Activated naive CD4-positive, alpha-beta T cell treated with anti-CD3 and anti-CD28 coated beads for 36 hours (primary cell): Measurements from ENCODE around the gene DOHH. TPM values are rescaled to one million over a fixed set of nuclear protein-coding genes. Genes with fewer than 3 reads are reported as not detected.

ENCODE experiments used
- CTCF ChIA-PET: fragments of 350-600 bp; sonication (Branson Sonifier 250); formaldehyde crosslinking; loops from one replicate; lab custom pipeline; 2021; ENCODE audit warnings: antibody characterized with exemption; lab: Charles Lee
- DNase-seq: peaks from one replicate; pipeline ENCODE4 v3.0.0-alpha.2; 2020
- H3K27ac Mint-ChIP-seq: one replicate; pipeline ENCODE4 v1.8.0; 2021; ENCODE audit warnings: mild to moderate bottlenecking, mixed read lengths
- H3K27me3 Mint-ChIP-seq: one replicate; pipeline ENCODE4 v1.8.0; 2021; ENCODE audit warnings: low read depth, mixed read lengths
- H3K36me3 Mint-ChIP-seq: one replicate; pipeline ENCODE4 v1.8.0; 2021; ENCODE audit warnings: low read depth, mixed read lengths
- H3K4me1 Mint-ChIP-seq: one replicate; pipeline ENCODE4 v1.8.0; 2021; ENCODE audit warnings: low read depth, mixed read lengths
- H3K4me3 Mint-ChIP-seq: one replicate; pipeline ENCODE4 v1.8.0; 2021; ENCODE audit warnings: mild to moderate bottlenecking, moderate library complexity, mixed read lengths
- H3K9me3 Mint-ChIP-seq: one replicate; pipeline ENCODE4 v1.8.0; 2021; ENCODE audit warnings: mixed read lengths
- intact Hi-C: fragments of 100-400 bp; cut with micrococcal nuclease; formaldehyde crosslinking; loops from one replicate; pipeline ENCODE4 v1.15.1; 2023
- total RNA-seq, 2 experiments: library from RNA; stranded (reverse); gene quantifications; one replicate each; pipeline ENCODE4 v1.2.3, GENCODE V29; 2021

DOHH gene
- total RNA-seq, 2 experiments from 2014 or later, result 13.3 to 14.0 TPM

DNA sequence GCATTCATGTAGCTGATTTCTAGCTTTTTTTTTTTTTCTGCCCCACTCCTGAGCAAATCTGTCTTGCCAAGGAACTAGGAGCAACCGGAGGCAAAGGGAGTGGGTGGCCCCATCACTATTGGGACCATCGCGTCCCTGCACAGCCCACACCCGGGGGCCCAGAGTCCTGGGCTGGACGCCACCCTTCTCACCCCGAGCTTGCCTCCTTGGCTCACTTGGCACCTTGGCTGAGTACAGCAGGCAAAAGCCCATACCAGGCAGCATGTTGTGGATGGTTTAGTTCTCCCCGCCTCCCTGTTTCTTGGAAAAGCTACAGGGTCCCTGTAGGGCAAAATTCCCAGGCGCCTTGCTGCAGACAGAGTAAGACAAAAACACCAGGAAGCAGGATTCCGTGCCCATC, 33.8 kb downstream of the DOHH start:
- CTCF ChIA-PET, result interaction anchor here (0.6 to 0.7 kb wide), 3 partner anchors 36 to 220 kb away, joined by 3 read pairs; no protein-coding TSS in a partner anchor
- DNase-seq, result no peak
- H3K27me3 Mint-ChIP-seq, result no peaks in the 10 kb centered on the region
- no peaks in the 10 kb centered on the region for H3K4me1 Mint-ChIP-seq
- peaks cover 6% of the 10 kb centered on the region for H3K9me3 Mint-ChIP-seq
- intact Hi-C loops, result no loop called here
- no peak overlapping the region for H3K27ac Mint-ChIP-seq
- no peak overlapping the region for H3K4me3 Mint-ChIP-seq
- H3K36me3 Mint-ChIP-seq, result peaks cover 5% of the 10 kb centered on the region

- CTCF ChIA-PET, result no interaction called here
- H3K27ac Mint-ChIP-seq, result no peak overlapping the region
Observed at GRCh38 chr19:3465552-3465951, 34.9 kb downstream of the DOHH start.

GRCh38 chr19:3464587-3465235, 35.8 kb downstream of the DOHH start:
- H3K4me1 Mint-ChIP-seq, result no peaks in the 10 kb centered on the region
- DNase-seq, result no peak
- H3K4me3 Mint-ChIP-seq, result no peak overlapping the region
- no peak overlapping the region for H3K27ac Mint-ChIP-seq
- CTCF ChIA-PET, result interaction anchor here (0.6 kb wide), 1 partner anchor 8 kb away, joined by 3 read pairs; no protein-coding TSS in a partner anchor
- intact Hi-C loops, result no loop called here
- peaks cover 5% of the 10 kb centered on the region for H3K36me3 Mint-ChIP-seq
- H3K9me3 Mint-ChIP-seq, result peaks cover 6% of the 10 kb centered on the region
- H3K27me3 Mint-ChIP-seq, result no peaks in the 10 kb centered on the region

More at GRCh38 chr19:3465552-3465951, 34.9 kb downstream of the DOHH start:
- H3K4me3 Mint-ChIP-seq, result no peak overlapping the region
- no peaks in the 10 kb centered on the region for H3K27me3 Mint-ChIP-seq
- peaks cover 6% of the 10 kb centered on the region for H3K9me3 Mint-ChIP-seq
- H3K36me3 Mint-ChIP-seq, result peaks cover 5% of the 10 kb centered on the region
- intact Hi-C loops, result no loop called here
- DNase-seq, result no peak
- no peaks in the 10 kb centered on the region for H3K4me1 Mint-ChIP-seq

DNA sequence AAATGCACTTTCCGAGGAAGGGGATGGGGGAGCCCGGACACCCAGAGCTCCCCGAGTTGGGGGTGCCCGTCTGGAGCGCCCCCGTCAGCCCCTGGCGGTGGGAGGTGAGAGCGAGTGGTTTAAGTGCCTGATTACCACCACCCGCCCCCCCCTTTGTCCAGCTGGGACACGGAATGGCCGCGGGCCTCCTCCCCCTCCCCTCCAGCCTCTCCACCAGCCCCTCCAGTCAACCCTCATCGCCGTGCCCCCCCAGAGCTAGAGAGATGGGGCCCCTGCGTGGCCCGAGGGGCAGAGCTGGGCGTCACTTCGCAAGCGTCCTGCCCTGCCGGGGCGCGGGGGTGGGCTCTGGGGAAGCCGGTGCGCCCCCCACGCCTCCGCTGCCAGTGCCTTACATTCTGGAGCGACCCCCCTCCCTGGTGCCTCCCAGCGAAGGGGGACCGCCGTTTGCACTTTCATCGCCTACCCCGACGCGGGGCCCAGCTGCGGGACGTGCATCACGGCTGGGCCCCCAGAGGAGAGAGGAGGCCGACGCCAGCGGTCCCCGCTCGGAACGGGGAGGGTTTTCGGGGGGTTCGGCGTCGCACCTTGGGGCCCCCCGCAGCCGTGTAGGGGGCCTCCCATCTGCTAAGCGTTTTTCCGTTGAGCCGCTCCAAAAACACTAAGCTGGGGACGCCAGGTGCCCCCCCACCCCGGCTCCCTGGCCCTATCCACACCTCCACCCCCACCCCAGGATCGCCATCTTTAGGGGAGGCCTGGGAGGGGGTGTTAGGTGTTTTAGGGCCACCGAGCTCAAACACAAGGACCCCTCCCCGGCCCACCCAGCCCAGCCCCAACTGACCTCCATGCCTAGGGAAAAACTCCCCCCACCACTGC, 36.5 kb downstream of the DOHH start:
- intact Hi-C loops, result no loop called here
- no peak overlapping the region for H3K4me3 Mint-ChIP-seq
- CTCF ChIA-PET, result interaction anchor here (0.6 kb wide), 1 partner anchor 9 kb away, joined by 3 read pairs; no protein-coding TSS in a partner anchor
- H3K4me1 Mint-ChIP-seq, result no peaks in the 10 kb centered on the region
- H3K9me3 Mint-ChIP-seq, result peaks cover 6% of the 10 kb centered on the region
- no peaks in the 10 kb centered on the region for H3K27me3 Mint-ChIP-seq
- peaks cover 5% of the 10 kb centered on the region for H3K36me3 Mint-ChIP-seq
- H3K27ac Mint-ChIP-seq, result no peak overlapping the region
- DNase-seq, result no peak

DNA sequence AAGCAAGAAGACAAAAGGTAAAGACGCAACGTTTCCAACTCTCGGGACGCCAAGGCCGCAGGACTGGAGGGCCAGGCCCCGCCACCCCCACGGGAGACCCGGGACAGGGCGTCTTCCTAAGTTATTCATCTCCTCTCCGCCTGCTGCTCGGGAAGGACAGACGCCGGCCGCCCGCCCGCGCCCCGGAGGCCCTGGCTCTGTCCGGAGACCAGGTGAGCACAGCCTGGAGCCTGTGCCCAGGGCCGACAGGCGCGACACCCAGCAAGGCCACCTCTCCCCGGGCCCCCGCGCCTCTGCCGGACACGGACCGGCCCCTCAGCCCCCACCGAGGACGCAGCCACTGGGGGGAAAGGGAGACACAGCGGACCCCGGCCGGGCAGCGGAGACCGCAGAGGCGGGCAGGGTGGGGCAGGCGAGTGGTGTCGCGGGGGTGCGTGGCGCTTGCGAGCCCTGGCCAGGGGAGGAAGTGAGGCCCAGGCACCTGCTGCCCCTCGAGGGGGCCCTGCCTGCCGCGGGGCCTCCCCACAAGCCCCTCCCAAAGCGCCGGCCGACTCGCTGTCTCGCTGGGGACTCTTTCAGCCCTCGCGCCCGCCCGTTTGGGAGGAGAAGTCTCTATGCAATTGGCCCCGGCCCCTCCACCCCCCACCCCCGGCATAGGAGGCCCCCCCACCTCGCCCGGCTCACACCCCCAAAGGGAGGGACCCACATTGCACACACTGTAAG, 37.3 kb downstream of the DOHH start:
- CTCF ChIA-PET, result no interaction called here
- Mint-ChIP-seq H3K9me3 (peaks cover 3% of the 10 kb centered on the region), H3K4me1 (no peaks in the 10 kb centered on the region), H3K27ac (no peak overlapping the region), H3K27me3 (no peaks in the 10 kb centered on the region), H3K4me3 (no peak overlapping the region), H3K36me3 (peaks cover 5% of the 10 kb centered on the region)
- intact Hi-C loops, result no loop called here
- DNase-seq, result no peak

GRCh38 chr19:3459965-3460582, 40.4 kb downstream of the DOHH start:
- H3K27ac Mint-ChIP-seq, result no peak overlapping the region
- H3K9me3 Mint-ChIP-seq, result no peaks in the 10 kb centered on the region
- no peaks in the 10 kb centered on the region for H3K27me3 Mint-ChIP-seq
- DNase-seq, result no peak
- peaks cover 2% of the 10 kb centered on the region for H3K36me3 Mint-ChIP-seq
- intact Hi-C loops, result no loop called here
- H3K4me3 Mint-ChIP-seq, result no peak overlapping the region
- no peaks in the 10 kb centered on the region for H3K4me1 Mint-ChIP-seq
- CTCF ChIA-PET, result interaction anchor here (0.6 to 1.3 kb wide), 2 partner anchors 31 to 1911 kb away, joined by 4 to 5 read pairs; no protein-coding TSS in a partner anchor

DNA sequence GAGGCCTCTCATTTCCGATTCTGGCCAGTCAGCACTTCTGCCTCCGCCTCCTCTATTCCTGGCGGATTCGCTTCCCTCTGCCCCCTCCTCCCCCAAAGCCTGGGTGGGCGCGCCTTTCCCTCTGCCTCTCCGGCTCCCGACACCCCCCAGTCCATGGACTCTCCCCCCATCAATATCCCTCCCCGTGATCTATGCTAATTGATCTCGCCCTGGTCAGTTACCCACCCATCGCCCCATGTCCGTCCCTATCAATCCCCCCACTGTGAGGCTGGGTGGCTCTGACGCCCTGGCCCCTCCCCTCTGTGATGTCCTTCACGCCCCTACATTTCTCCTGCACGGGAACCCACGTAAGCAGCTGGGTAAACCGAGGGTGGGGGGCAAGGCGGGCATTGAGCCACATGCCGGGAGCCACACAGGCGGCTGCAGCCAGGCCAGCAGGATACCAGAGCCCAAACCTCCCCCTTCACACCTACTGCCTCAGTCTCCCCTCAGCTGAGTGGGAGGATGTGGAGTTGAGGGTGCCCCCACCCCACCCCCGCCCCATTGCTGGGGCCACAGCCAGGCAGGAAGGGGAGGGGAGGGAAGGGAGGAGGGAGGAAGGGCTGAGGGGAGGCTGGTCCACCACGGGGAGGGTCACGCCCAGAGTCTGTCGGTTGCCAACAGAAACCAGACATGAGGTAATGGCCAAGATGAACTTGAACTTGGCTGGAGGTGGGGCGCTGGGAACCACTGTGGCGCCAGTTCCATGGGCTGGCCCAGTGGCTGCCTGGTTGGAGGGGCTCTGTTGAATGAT, 41.2 kb downstream of the DOHH start:
- CTCF ChIA-PET, result no interaction called here
- no peak for DNase-seq
- peaks cover 2% of the 10 kb centered on the region for H3K36me3 Mint-ChIP-seq
- no peaks in the 10 kb centered on the region for H3K27me3 Mint-ChIP-seq
- no peak overlapping the region for H3K4me3 Mint-ChIP-seq
- H3K27ac Mint-ChIP-seq, result no peak overlapping the region
- no peaks in the 10 kb centered on the region for H3K4me1 Mint-ChIP-seq
- intact Hi-C loops, result no loop called here
- H3K9me3 Mint-ChIP-seq, result no peaks in the 10 kb centered on the region

GRCh38 chr19:3458229-3459088, 42.0 kb downstream of the DOHH start:
- CTCF ChIA-PET, result no interaction called here
- no peak for DNase-seq
- intact Hi-C loops, result no loop called here
- H3K9me3 Mint-ChIP-seq, result no peaks in the 10 kb centered on the region
- H3K27ac Mint-ChIP-seq, result no peak overlapping the region
- no peak overlapping the region for H3K4me3 Mint-ChIP-seq
- H3K4me1 Mint-ChIP-seq, result no peaks in the 10 kb centered on the region
- H3K27me3 Mint-ChIP-seq, result no peaks in the 10 kb centered on the region
- H3K36me3 Mint-ChIP-seq, result peaks cover 2% of the 10 kb centered on the region

- Mint-ChIP-seq H3K4me3 (no peak overlapping the region), H3K36me3 (peaks cover 2% of the 10 kb centered on the region), H3K4me1 (no peaks in the 10 kb centered on the region), H3K9me3 (no peaks in the 10 kb centered on the region), H3K27ac (no peak overlapping the region), H3K27me3 (no peaks in the 10 kb centered on the region)
- CTCF ChIA-PET, result interaction anchor here (0.5 kb wide), 1 partner anchor 27 kb away, joined by 4 read pairs; no protein-coding TSS in a partner anchor
- intact Hi-C loops, result no loop called here
- no peak for DNase-seq
Observed at GRCh38 chr19:3457528-3458228, 42.8 kb downstream of the DOHH start.

- Mint-ChIP-seq H3K27ac (no peak overlapping the region), H3K9me3 (no peaks in the 10 kb centered on the region), H3K36me3 (peaks cover 1% of the 10 kb centered on the region), H3K4me3 (no peak overlapping the region), H3K4me1 (no peaks in the 10 kb centered on the region), H3K27me3 (no peaks in the 10 kb centered on the region)
- CTCF ChIA-PET, result no interaction called here
- intact Hi-C loops, result no loop called here
- DNase-seq, result no peak
Observed at GRCh38 chr19:3456925-3457527, 43.4 kb downstream of the DOHH start.
